ENCODE measurements around the gene TRIM46.

TRIM46 gene

GRCh38 chr1:155160128-155160527 is 13.5 kb upstream of the TRIM46 start:
- no peak for TF ChIP-seq TCF12 (IDR thresholded peaks at IDR 0.05; ENCODE audit: low read depth)
- no peak for TF ChIP-seq NFIC (IDR thresholded peaks at IDR 0.05)
- TF ChIP-seq CEBPB (IDR thresholded peaks at IDR 0.05) = no peak
- TF ChIP-seq, protein P1, sequence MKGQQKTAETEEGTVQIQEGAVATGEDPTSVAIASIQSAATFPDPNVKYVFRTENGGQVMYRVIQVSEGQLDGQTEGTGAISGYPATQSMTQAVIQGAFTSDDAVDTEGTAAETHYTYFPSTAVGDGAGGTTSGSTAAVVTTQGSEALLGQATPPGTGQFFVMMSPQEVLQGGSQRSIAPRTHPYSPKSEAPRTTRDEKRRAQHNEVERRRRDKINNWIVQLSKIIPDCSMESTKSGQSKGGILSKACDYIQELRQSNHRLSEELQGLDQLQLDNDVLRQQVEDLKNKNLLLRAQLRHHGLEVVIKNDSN (IDR thresholded peaks at IDR 0.05) = no peak
- no peak for TF ChIP-seq FOXM1 (IDR thresholded peaks at IDR 0.05; ENCODE audit: borderline replicate concordance, low read depth)
- TF ChIP-seq, protein P2, sequence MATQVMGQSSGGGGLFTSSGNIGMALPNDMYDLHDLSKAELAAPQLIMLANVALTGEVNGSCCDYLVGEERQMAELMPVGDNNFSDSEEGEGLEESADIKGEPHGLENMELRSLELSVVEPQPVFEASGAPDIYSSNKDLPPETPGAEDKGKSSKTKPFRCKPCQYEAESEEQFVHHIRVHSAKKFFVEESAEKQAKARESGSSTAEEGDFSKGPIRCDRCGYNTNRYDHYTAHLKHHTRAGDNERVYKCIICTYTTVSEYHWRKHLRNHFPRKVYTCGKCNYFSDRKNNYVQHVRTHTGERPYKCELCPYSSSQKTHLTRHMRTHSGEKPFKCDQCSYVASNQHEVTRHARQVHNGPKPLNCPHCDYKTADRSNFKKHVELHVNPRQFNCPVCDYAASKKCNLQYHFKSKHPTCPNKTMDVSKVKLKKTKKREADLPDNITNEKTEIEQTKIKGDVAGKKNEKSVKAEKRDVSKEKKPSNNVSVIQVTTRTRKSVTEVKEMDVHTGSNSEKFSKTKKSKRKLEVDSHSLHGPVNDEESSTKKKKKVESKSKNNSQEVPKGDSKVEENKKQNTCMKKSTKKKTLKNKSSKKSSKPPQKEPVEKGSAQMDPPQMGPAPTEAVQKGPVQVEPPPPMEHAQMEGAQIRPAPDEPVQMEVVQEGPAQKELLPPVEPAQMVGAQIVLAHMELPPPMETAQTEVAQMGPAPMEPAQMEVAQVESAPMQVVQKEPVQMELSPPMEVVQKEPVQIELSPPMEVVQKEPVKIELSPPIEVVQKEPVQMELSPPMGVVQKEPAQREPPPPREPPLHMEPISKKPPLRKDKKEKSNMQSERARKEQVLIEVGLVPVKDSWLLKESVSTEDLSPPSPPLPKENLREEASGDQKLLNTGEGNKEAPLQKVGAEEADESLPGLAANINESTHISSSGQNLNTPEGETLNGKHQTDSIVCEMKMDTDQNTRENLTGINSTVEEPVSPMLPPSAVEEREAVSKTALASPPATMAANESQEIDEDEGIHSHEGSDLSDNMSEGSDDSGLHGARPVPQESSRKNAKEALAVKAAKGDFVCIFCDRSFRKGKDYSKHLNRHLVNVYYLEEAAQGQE (IDR thresholded peaks at IDR 0.05; ENCODE audit: low read depth) = no peak
- TF ChIP-seq, protein P3, sequence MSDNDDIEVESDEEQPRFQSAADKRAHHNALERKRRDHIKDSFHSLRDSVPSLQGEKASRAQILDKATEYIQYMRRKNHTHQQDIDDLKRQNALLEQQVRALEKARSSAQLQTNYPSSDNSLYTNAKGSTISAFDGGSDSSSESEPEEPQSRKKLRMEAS (IDR thresholded peaks at IDR 0.05) = no peak
- no peak for TF ChIP-seq TEAD4 (IDR thresholded peaks at IDR 0.05)
- no peak for TF ChIP-seq EP300 (IDR thresholded peaks at IDR 0.05; ENCODE audit: borderline replicate concordance)
- no peak for TF ChIP-seq RAD21 (IDR thresholded peaks at IDR 0.05; ENCODE audit: low read depth)
- TF ChIP-seq TAF1 (IDR thresholded peaks at IDR 0.05; ENCODE audit: low read depth) = no peak
- TF ChIP-seq CREB1 (IDR thresholded peaks at IDR 0.05; ENCODE audit: low read depth) = no peak
- TF ChIP-seq EGR1 (IDR thresholded peaks at IDR 0.05) = no peak
- TF ChIP-seq YY1 (IDR thresholded peaks at IDR 0.05; ENCODE audit: low read depth) = no peak
- no peak for TF ChIP-seq ZBTB7A (IDR thresholded peaks at IDR 0.05; ENCODE audit: low read depth)

DNA sequence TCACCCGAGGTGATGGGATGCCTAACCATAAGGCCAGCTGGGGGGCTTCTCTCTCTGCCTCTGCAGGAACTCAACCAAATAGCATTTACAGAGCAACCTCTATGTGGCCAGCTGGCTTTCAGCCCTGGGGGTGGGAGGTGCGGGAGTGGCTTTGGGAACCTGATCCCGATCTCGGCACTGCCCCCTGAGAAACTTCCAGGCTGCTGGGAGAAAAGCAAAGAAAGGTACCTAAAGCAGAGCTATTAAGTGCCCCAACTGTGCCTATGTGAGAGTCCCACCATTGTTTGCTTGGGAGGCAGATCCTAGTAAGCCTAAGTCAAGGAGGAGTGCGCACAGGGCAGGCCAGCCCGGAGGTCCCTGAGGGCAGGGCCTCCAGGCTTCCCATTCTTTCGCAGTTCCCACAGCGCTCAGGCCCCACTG is 7.6 kb upstream of the TRIM46 start:
- TF ChIP-seq, protein P3 (IDR thresholded peaks at IDR 0.05) = no peak
- TF ChIP-seq EP300 (IDR thresholded peaks at IDR 0.05; ENCODE audit: borderline replicate concordance) (no peak), ZBTB7A (IDR thresholded peaks at IDR 0.05; ENCODE audit: low read depth) (no peak)

GRCh38 chr1:155166471-155167165 is 7.0 kb upstream of the TRIM46 start:
- TF ChIP-seq TCF12 (IDR thresholded peaks at IDR 0.05; ENCODE audit: low read depth) (no peak), EP300 (IDR thresholded peaks at IDR 0.05; ENCODE audit: borderline replicate concordance) (no peak), TAF1 (IDR thresholded peaks at IDR 0.05; ENCODE audit: low read depth) (no peak), RAD21 (IDR thresholded peaks at IDR 0.05; ENCODE audit: low read depth) (no peak), TEAD4 (IDR thresholded peaks at IDR 0.05) (no peak), CEBPB (IDR thresholded peaks at IDR 0.05) (no peak), YY1 (IDR thresholded peaks at IDR 0.05; ENCODE audit: low read depth) (no peak), FOXM1 (IDR thresholded peaks at IDR 0.05; ENCODE audit: borderline replicate concordance, low read depth) (no peak), CREB1 (IDR thresholded peaks at IDR 0.05; ENCODE audit: low read depth) (no peak), ZBTB7A (IDR thresholded peaks at IDR 0.05; ENCODE audit: low read depth) (no peak)
- TF ChIP-seq, protein P1 (IDR thresholded peaks at IDR 0.05) = no peak
- TF ChIP-seq, protein P3 (IDR thresholded peaks at IDR 0.05) = no peak

DNA sequence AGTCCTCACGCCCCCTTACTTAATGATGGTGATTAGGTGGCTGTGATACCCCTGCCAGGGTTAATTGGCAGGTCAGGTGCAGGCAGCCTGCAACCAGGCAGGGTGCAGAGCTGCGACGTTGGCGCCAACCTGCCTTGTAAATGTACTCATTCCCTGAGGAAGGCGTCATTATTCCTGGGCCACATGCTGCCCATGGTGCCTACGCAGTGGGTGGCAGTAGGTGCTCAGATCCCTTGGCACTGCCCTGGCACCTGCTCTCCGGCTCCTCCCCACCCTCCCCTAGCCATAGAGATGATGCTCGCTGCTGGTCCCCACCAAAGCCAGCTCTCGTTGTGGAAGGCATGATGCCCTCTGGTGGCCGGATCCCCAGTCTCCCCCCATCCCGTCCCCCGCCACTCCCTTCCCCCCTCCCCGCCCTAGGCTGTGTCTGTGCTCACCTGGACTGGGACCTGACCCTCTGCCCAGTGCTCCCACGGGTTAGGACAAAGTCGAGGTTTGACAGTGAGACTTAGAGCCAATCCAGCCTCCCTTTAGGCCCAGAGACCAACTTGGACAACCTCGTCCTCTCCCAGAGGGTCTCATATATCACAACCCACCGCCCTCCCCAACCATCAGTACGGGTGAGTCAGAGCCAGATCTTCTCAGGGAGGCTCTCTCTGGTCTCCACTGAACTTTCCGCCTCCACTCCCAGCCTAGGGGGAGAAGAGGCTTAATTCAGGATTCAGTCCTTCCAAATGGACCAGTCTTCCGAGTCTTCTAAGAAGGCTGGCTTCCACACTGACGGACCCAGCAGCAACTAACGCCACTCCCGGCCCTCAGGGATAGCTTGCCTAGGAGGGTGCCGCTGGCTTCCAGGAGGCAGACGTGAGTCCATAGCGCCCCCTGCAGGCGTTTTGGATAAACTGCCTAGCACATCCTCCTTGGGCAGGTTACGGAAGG is 6.2 kb upstream of the TRIM46 start:
- no peak for TF ChIP-seq ZBTB7A (IDR thresholded peaks at IDR 0.05; ENCODE audit: low read depth)
- TF ChIP-seq RAD21 (IDR thresholded peaks at IDR 0.05; ENCODE audit: low read depth) = peak; percentile 98

- TF ChIP-seq CEBPB (IDR thresholded peaks at IDR 0.05) = peak; percentile 25; the same call in 1 of the 2 replicates
These were observed 5.6 kb upstream of the TRIM46 start for GRCh38 chr1:155168105-155168445.

GRCh38 chr1:155168456-155169210 is 5.0 kb upstream of the TRIM46 start:
- TF ChIP-seq YY1 (IDR thresholded peaks at IDR 0.05; ENCODE audit: low read depth) (no peak), ZBTB7A (IDR thresholded peaks at IDR 0.05; ENCODE audit: low read depth) (no peak), EGR1 (IDR thresholded peaks at IDR 0.05) (no peak), TEAD4 (IDR thresholded peaks at IDR 0.05) (no peak), CEBPB (IDR thresholded peaks at IDR 0.05) (no peak), EP300 (IDR thresholded peaks at IDR 0.05; ENCODE audit: borderline replicate concordance) (no peak), RAD21 (IDR thresholded peaks at IDR 0.05; ENCODE audit: low read depth) (no peak), CREB1 (IDR thresholded peaks at IDR 0.05; ENCODE audit: low read depth) (no peak), TAF1 (IDR thresholded peaks at IDR 0.05; ENCODE audit: low read depth) (no peak)
- TF ChIP-seq, protein P3 (IDR thresholded peaks at IDR 0.05) = no peak

All from Ishikawa (cell line).